PC-3 (cell line): Measurements from ENCODE around the gene TNFSF15.

Experiments used
- EZH2 ChIP-seq: fragments of 300-600 bp; sonication (generic); IDR thresholded peaks from one replicate; pipeline ENCODE4 v1.6.1; 2017; ENCODE audit warnings: antibody characterized with exemption, mild to moderate bottlenecking, low read length; ENCODE audit not compliant: unreplicated experiment
- EZH2phosphoT487 ChIP-seq: fragments of 300-600 bp; sonication (generic); IDR thresholded peaks from 2 replicates; pipeline ENCODE4 v1.6.1; 2018; ENCODE audit warnings: mild to moderate bottlenecking, antibody characterized with exemption, low read length, borderline replicate concordance
- TF ChIP-seq, protein P1 (sequence below): fragments of 300-600 bp; sonication (generic); conservative IDR thresholded peaks from 2 replicates; pipeline ENCODE4 v1.5.1; 2017; ENCODE audit warnings: antibody characterized with exemption, low read depth, mild to moderate bottlenecking, low read length

DNA sequence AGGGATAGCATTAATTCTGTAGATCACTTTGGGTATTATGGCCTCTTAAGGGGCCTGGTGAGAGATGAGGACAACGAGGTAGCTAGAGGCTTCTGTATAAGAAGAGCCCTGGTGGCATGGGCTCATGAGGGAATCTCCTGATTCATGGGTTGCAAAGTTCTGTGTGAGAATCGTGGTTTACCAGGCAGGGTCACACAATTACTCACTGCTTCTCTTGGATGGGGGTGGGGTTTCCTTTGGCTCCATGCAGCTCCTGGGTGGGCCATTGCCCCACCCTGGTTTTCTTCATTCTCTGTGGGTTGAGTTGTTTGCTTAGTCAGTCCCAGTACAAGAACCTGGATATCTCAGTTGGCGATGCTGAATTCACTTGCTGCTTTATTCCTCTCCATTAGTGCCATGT is 30.9 kb upstream of the TNFSF15 start:
- TF ChIP-seq, protein P1, sequence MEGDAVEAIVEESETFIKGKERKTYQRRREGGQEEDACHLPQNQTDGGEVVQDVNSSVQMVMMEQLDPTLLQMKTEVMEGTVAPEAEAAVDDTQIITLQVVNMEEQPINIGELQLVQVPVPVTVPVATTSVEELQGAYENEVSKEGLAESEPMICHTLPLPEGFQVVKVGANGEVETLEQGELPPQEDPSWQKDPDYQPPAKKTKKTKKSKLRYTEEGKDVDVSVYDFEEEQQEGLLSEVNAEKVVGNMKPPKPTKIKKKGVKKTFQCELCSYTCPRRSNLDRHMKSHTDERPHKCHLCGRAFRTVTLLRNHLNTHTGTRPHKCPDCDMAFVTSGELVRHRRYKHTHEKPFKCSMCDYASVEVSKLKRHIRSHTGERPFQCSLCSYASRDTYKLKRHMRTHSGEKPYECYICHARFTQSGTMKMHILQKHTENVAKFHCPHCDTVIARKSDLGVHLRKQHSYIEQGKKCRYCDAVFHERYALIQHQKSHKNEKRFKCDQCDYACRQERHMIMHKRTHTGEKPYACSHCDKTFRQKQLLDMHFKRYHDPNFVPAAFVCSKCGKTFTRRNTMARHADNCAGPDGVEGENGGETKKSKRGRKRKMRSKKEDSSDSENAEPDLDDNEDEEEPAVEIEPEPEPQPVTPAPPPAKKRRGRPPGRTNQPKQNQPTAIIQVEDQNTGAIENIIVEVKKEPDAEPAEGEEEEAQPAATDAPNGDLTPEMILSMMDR, result no peak
- TF ChIP-seq EZH2, result no peak
- TF ChIP-seq EZH2phosphoT487, result no peak
